NOMO-1 (cell line): Measurements from ENCODE around the gene TPRG1.
A peak's percentile ranks its signal among the peaks of the same experiment; 100 is the strongest.
"Not testable (repeated sequence)": the region's sequence is repeated elsewhere in the genome, so short reads cannot be mapped to it uniquely, and the experiment has no call there.

Source experiments
- DNase-seq, 2 experiments: peaks; one replicate each; lab custom pipeline; 2025; ENCODE audit not compliant: unreplicated experiment in 2 of 2; lab: John Stamatoyannopoulos, UW

The TPRG1 gene

GRCh38 chr3:189307963-189308362 lies 136.2 kb downstream of the TPRG1 start:
- DNase-seq, result no peak

DNA sequence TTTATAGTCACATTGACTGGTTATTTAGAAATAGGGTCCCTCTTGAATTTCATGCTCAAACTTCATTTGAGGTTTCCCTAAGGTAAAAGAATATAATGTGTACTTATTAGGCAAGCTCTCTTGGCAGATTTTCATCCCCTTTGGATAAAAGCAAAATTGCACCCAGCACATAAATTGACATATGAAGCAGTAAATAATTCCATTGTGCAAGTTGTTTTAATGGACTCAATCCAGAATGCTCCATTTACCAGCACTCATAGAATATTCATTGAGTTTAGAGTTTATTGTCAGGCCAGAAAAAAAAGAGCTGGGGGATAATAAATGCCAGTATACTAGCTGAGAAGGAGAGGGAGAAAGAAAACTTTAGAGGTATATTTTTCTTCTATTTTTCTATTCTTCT lies 136.8 kb downstream of the TPRG1 start:
- DNase-seq, result no peak

DNA sequence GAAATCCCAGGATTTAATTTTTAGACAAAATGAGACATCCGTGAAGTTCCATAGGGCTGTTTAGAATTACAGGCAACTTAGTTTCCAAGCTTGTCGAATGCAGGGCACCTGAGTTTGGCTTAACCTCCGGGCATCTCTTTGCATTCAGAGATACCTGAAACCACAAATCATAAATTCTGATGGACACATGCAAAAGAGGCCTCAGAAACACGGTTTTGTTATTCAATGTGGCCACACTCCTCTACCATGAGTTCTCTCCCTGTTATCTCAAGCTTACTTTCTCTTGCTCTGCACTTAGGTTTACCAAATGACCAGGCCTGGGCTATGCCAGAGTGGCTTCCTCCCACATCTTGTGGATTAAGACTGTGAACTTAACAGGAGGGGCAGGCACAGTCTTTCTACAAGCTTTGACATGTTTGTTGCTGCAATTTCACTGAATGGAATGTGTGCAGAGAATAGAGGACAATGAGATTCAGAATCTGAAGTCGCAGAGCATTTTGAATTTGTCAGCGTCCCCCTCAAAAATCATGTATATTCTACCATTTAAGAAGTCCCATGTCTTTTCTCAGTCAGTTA lies 137.7 kb downstream of the TPRG1 start:
- DNase-seq, result no peak

DNA sequence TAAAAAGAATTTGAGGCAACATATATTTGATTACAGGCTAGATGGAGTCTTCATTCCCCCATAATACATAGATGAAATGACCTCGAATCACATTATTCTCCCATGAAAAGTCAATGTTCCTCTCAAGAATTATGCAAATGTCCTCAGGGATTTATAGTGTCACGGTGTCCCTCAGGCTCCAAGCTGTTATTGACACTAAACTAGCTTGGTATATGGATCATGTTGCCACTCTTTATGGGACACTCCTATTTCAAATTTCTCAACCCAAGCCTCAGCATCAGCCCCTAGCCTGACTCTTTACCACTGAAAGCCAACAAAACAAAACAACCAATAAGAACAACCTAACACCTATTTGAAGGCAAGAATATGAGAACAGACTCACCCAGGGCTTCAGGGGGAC lies 139.8 kb downstream of the TPRG1 start:
- DNase-seq, result no peak

- DNase-seq, result no peak
These were observed 141.1 kb downstream of the TPRG1 start for GRCh38 chr3:189312866-189313265.

GRCh38 chr3:189316296-189317019 lies 144.7 kb downstream of the TPRG1 start:
- no peak for DNase-seq

- DNase-seq, result no peak
These were observed 146.1 kb downstream of the TPRG1 start for GRCh38 chr3:189317911-189318310.

- no peak for DNase-seq
These were observed 148.7 kb downstream of the TPRG1 start for GRCh38 chr3:189320511-189320910.

DNA sequence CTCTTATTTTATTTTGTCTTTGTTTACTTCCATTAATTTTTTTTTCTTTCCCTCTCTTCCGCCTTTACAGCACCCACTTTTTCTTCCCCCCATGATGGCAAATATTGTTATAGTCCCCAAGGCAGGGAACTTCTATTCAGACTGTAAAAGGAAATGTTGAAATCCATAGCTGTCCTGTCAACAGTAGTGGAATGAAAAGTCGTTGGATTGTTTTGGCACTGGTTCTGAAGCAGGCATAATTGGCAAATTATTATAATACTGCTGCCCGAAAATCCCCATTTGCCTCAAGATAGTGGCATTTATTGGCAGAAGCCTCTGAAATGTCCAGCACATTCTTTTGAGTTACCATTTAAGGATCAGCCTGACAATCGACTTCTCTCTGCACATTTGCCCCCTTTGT lies 150.6 kb downstream of the TPRG1 start:
- peak in 1 of 2 experiments; percentile 53 for DNase-seq

GRCh38 chr3:189324538-189325138 lies 152.9 kb downstream of the TPRG1 start:
- DNase-seq, result peak; percentile 99 to 100

DNA sequence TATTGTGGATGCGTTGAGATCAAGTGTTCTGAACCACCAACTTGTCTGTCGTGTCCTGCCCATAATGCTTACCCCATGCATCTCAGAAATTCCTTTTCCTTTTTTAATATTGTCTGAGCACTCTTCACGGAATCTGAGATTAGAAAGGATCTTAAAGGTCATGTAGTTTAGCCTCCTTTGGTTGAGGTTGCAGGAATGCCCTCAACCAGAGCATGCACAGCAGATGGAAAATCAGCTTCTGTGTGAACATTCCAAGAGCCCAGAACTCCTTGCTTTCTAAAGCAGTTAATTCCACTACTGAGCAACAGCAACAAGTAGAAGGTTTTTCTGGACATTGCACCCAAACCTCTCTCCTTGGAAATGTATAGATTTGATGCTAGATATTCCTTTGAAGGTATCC lies 153.7 kb downstream of the TPRG1 start:
- DNase-seq, result no peak

DNA sequence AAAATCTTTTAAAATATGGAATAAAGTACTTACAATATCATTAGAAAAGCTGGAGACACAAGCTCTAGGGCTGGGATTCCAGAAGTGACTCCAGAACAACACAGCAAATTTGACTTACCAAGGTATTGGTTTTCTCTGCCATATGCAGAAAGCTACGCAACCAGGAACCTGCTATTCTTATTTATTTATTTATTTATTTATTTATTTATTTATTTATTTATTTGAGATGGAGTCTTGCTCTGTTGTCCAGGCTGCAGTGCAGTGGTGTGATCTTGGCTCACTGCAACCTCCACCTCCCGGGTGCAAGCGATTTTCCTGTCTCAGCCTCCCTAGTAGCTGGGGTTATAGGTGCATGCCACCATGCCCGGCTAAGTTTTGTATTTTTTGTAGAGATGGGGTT lies 157.9 kb downstream of the TPRG1 start:
- not testable (repeated sequence) for DNase-seq

DNA sequence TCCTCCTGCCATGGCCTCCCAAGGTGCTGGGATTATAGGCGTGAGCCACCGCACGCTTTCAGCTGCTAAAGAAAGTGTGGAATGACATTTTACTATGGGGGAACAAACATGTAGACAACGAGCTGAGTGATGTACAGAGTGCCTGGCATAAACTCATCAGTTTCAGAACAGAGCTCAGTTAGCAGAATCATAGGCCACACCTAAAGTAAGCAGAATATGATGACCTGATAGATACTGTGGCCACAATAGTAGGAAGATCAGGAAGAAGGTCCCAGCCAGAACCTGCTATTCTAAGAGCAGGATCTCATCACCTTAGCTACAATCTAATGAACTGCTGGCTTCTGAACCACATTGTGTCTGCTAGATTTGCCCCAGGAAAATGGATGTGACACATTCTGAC lies 158.3 kb downstream of the TPRG1 start:
- no peak for DNase-seq

DNA sequence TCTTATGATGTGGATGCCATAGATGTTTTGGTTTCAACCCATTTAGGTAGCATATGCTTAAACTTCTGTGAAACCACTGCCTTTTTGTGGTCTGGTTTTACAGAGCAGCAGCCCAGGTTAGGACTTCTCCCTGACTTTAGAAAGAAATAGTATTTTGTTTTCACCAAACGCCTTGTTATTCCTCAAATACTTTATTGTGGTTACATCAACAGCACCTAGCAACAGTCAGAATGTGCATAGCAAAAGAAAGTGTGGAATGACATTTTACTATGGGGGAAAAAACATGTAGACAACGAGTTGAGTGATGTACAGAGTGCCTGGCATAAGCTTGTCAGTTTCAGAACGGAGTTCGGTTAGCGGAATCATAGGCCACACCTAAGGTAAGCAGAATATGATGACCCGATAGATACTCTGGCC lies 159.2 kb downstream of the TPRG1 start:
- no peak for DNase-seq

GRCh38 chr3:189334064-189334920 lies 162.5 kb downstream of the TPRG1 start:
- DNase-seq, result no peak

DNA sequence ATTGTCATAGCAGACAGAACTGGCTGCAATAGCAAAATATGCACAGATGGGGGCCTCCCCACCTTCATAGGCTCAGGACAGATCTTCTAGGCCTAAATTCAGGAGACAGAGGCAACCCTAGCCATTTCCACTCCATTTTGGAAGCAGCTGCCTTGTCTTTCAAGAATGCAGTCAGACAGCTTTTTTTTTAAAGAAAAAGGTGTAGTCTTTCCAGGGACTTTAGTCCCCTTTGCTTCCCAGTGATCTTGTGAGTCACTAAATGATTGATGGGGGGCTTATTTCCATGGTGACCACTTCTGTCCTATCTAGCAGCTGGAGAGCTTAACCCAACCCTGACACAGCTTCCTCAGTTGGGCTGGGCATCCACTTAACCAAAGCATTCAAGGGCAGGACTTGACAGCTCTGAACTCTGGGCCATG lies 165.9 kb downstream of the TPRG1 start:
- no peak for DNase-seq

DNA sequence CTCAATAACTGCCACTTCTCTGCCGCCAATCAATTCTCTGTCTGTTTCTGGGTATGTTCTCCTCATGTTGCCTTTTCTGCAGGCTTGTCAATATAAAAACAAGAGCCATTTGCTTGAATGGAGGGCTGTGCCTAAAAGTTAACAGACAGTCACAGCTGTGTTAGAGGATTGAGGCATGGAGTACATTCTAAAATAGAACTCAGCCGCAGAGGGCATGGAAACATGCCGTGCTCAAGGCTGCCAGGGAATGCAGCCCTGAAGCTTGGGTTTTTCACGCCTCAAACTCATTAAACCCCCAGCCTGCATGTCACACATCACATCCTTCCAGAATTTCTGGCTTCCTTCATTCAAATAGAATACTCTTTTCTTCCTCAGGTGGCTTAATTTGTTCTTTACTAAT lies 166.6 kb downstream of the TPRG1 start:
- DNase-seq, result no peak

GRCh38 chr3:189339996-189340395 lies 168.2 kb downstream of the TPRG1 start:
- DNase-seq, result no peak

GRCh38 chr3:189340680-189341460 lies 169.1 kb downstream of the TPRG1 start:
- DNase-seq, result no peak

DNA sequence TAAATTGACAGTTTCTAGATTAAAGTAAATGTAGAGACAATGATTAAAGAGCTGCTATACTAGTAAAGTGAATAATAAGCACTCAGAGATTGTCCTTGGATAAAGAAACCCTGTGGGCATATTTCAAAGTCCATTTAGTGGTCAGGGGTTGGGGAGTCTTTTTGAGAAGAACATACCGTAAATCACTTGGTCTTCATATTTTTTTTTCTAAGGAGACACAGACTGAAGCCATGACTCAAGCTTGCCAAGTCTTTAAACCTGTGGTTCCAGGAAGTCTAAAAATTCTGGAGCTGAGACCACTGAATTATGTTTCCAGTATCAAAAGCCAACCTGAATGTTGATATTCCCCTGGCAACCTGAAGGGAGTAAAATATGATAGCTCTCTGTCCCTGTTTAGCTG lies 171.0 kb downstream of the TPRG1 start:
- DNase-seq, result no peak

DNA sequence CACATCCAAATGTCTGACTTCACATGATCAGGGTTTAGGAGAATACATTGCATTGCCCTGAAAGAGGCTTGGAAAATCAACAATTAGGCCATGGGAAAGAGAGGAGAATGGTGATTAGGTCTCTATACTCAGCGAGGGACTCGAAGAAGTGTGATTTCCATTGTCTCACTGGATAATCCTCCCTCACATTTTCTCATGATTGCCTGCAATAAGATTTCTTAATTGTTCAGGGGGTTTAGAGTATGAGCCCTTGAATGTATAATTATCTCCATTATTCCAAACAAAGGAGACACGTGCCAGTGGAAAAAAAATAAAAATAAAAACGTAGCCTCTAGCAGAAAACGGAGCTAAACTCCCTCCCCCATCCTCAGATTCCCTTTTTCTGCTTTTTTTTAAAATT lies 173.2 kb downstream of the TPRG1 start:
- no peak for DNase-seq
